Measurements from ENCODE around the gene LSS. TPM values are rescaled to one million over a fixed set of nuclear protein-coding genes. Genes with fewer than 3 reads are reported as not detected.

LSS gene
- total RNA-seq, 2 donors from 2014 or later, result 30.8 to 43.8 TPM

- no peaks in the 10 kb centered on the region for H3K9me3 Mint-ChIP-seq
- H3K36me3 Mint-ChIP-seq (ENCODE audit: low read depth), result peaks cover 31% of the 10 kb centered on the region
- H3K4me1 Mint-ChIP-seq, result no peaks in the 10 kb centered on the region
- H3K27me3 Mint-ChIP-seq, result no peaks in the 10 kb centered on the region
- ATAC-seq (replicated peaks), result no peak
- no peak overlapping the region for H3K27ac Mint-ChIP-seq
- no peak overlapping the region for H3K4me3 Mint-ChIP-seq
Observed at GRCh38 chr21:46218906-46219590, 9.5 kb downstream of the LSS start.

- H3K9me3 Mint-ChIP-seq, result no peaks in the 10 kb centered on the region
- H3K27me3 Mint-ChIP-seq, result no peaks in the 10 kb centered on the region
- H3K27ac Mint-ChIP-seq, result no peak overlapping the region
- no peaks in the 10 kb centered on the region for H3K4me1 Mint-ChIP-seq
- no peak for ATAC-seq (replicated peaks)
- H3K4me3 Mint-ChIP-seq, result no peak overlapping the region
- peaks cover 31% of the 10 kb centered on the region for H3K36me3 Mint-ChIP-seq (ENCODE audit: low read depth)
Observed at GRCh38 chr21:46217511-46218196, 10.9 kb downstream of the LSS start.

- Mint-ChIP-seq H3K36me3 (ENCODE audit: low read depth) (peaks cover 19% of the 10 kb centered on the region), H3K27ac (peak overlapping the region; percentile 60), H3K9me3 (no peaks in the 10 kb centered on the region), H3K4me3 (no peak overlapping the region), H3K27me3 (no peaks in the 10 kb centered on the region), H3K4me1 (no peaks in the 10 kb centered on the region)
- no peak for ATAC-seq (replicated peaks)
Observed at GRCh38 chr21:46216132-46216747, 12.3 kb downstream of the LSS start.

DNA sequence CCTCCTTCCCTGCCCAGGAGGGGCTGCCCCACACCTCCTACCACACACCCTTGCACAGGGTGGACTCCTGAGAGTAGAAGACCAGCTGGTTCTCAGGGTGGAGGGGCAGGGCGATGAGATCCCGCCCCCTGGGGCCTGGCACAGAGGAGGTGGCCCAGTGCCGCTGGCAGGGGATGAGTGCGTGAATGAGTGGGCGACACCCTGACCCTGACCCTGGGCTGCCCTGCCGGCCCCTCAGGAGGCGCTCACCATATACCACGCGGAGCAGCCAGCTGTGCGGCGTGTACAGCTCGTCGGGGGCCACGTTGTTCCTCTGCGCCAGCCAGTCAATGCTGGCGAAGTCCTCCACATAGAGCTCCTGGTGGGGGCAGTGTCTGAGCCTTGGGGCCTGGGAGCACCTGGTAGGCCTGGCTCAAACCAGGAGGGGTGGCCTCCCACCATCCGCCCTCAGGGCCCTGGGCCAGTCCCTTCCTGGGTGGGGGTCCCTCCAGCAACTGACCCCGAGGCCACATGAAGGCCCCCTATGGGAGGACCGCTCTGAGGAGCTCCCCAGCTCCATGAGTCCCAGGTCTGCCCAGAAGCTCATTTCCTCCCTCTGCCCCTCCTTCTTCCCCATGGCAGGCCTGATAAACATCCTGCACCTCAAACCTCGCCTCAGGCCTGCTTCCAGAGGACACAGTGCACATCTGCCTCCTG is 13.0 kb downstream of the LSS start:
- Mint-ChIP-seq H3K27ac (peak overlapping the region; percentile 60), H3K4me1 (no peaks in the 10 kb centered on the region), H3K27me3 (no peaks in the 10 kb centered on the region), H3K4me3 (no peak overlapping the region), H3K9me3 (no peaks in the 10 kb centered on the region), H3K36me3 (ENCODE audit: low read depth) (peaks cover 13% of the 10 kb centered on the region)
- no peak for ATAC-seq (replicated peaks)

GRCh38 chr21:46214478-46215340 is 13.9 kb downstream of the LSS start:
- H3K27ac Mint-ChIP-seq, result no peak overlapping the region
- no peaks in the 10 kb centered on the region for H3K4me1 Mint-ChIP-seq
- no peaks in the 10 kb centered on the region for H3K9me3 Mint-ChIP-seq
- no peaks in the 10 kb centered on the region for H3K27me3 Mint-ChIP-seq
- ATAC-seq (replicated peaks), result no peak
- peaks cover 6% of the 10 kb centered on the region for H3K36me3 Mint-ChIP-seq (ENCODE audit: low read depth)
- no peak overlapping the region for H3K4me3 Mint-ChIP-seq

- ATAC-seq (replicated peaks), result no peak
Observed at GRCh38 chr21:46213620-46214286, 14.8 kb downstream of the LSS start.

DNA sequence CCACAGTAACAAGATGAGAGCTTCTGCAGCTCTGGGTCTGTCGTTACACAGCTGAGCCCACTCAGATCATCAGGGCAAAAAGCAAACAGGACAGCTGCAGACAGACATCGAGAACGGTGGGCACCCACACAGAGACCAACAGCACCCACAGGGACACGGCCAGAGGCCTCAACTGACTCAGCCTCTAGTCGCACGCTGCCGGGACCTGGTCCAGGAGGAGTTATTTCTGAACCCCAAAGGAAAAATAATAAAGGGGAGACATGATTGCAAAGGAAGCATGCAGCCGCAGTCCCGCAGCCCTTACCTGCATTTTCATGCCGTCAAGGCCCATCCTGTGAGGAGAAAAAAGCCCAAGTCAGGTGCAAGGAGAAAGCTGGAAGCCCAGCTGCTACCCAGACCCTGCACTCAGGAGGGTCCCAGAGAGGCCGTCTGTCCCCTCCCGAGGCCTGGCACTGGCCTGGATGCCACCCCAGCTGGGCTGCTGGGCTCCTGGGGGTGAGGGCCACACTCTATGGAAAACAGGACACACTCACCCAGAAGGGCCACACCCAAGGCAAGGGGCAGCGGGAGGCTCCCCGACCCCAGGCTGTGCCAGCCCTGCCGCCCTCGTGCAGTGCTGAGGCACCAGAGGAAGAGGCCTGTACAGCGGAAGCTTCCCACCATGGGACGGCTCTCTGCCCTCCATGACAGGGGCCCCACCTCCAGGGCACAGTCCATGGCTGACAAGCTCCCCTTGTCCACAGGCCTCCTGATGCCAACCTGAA is 15.7 kb downstream of the LSS start:
- Mint-ChIP-seq H3K4me1 (no peaks in the 10 kb centered on the region), H3K36me3 (ENCODE audit: low read depth) (peaks cover 2% of the 10 kb centered on the region), H3K4me3 (no peak overlapping the region), H3K27ac (no peak overlapping the region), H3K27me3 (no peaks in the 10 kb centered on the region), H3K9me3 (no peaks in the 10 kb centered on the region)
- ATAC-seq (replicated peaks), result no peak

More at GRCh38 chr21:46213620-46214286, 14.8 kb downstream of the LSS start:
- Mint-ChIP-seq H3K4me3 (no peak overlapping the region), H3K27ac (no peak overlapping the region), H3K9me3 (no peaks in the 10 kb centered on the region), H3K36me3 (ENCODE audit: low read depth) (no peaks in the 10 kb centered on the region), H3K27me3 (no peaks in the 10 kb centered on the region), H3K4me1 (no peaks in the 10 kb centered on the region)

DNA sequence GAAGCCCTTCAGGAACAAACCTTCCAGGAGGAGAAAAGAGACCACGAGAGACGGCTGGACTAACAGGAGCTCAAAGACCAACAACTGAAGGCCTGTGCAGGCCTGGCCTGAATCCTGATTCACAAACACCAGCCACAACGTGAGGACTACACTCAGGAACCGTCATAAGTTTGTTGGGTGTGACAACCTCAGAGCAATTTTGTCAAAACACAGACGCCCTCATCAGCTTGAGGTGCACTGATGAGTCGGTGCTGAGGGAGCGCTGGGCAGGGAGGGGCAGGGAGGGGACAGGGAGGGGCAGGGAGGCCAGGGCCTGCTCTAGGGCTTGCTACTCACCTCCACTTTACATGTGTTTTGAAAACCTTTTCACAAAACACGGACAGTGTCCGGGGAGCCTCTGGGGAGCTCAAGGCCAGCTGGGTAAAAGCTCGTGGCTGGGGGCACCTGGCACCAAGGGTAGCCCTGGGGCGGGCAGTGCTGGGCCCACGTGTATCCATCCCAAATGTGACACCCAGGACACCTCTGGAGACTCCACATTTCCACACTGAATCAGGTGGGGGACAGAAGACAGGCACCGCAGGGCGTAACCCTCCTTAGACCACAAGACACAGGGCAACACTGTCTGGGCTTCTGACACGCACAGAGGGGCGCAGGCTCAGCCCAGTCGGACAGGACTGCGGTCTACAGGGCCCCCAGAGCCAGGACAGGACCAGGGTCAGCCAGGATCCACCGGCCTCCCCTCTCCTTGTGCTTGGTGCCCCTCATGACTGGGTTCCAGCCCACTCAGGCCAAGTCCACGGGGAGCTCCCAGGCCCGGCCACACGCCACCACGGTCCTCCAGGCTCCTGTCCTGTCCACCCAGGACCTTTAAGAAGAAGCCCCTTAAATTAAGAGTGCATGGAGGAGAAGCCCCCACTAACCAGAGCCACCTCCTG is 16.5 kb downstream of the LSS start:
- Mint-ChIP-seq H3K36me3 (ENCODE audit: low read depth) (peaks cover 6% of the 10 kb centered on the region), H3K4me3 (no peak overlapping the region), H3K4me1 (no peaks in the 10 kb centered on the region), H3K27ac (no peak overlapping the region), H3K9me3 (no peaks in the 10 kb centered on the region), H3K27me3 (no peaks in the 10 kb centered on the region)
- ATAC-seq (replicated peaks), result no peak

- ATAC-seq (replicated peaks), result no peak
- H3K27ac Mint-ChIP-seq, result no peak overlapping the region
- H3K36me3 Mint-ChIP-seq (ENCODE audit: low read depth), result peaks cover 6% of the 10 kb centered on the region
- H3K4me3 Mint-ChIP-seq, result no peak overlapping the region
- H3K4me1 Mint-ChIP-seq, result no peaks in the 10 kb centered on the region
- no peaks in the 10 kb centered on the region for H3K9me3 Mint-ChIP-seq
- H3K27me3 Mint-ChIP-seq, result no peaks in the 10 kb centered on the region
Observed at GRCh38 chr21:46211376-46211775, 17.2 kb downstream of the LSS start.

DNA sequence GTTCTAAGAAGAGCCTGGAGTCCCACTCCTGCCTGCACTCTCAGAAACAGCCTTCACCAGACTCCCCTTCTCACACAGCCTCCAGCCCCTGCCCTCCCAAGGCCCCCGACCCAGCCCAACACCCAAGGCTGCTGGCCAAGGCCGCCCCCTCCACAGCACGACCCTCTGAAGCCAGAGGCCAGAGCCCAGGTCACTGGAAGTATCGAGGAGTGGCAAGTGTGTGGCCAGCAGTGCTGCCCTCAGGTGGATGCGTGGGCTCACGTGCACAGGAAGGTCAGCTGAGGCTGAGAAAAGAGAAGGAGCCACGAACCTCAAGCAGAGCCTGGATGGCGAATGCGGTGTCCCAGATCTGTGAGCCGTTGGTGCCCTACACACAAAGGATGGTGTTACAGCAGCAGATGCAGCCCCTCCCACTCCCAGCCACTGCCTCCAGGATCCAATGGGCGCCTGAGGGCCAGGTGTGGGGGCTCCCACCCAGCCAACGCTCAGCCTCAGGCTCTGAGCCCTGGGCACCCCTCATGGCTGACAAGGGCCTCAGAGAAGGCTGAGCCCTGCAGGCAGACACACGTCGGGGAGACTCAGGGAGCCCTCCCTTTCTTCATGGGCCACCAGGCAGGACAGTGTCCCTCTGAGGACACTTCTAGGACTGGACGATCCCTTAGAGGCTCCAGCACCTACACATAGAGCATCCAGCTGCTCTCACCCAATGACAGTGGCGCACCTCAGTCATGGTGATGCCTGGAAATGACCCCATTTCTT is 18.0 kb downstream of the LSS start:
- Mint-ChIP-seq H3K4me1 (no peaks in the 10 kb centered on the region), H3K27me3 (no peaks in the 10 kb centered on the region), H3K4me3 (no peak overlapping the region), H3K27ac (no peak overlapping the region), H3K36me3 (ENCODE audit: low read depth) (peaks cover 8% of the 10 kb centered on the region), H3K9me3 (no peaks in the 10 kb centered on the region)
- no peak for ATAC-seq (replicated peaks)

DNA sequence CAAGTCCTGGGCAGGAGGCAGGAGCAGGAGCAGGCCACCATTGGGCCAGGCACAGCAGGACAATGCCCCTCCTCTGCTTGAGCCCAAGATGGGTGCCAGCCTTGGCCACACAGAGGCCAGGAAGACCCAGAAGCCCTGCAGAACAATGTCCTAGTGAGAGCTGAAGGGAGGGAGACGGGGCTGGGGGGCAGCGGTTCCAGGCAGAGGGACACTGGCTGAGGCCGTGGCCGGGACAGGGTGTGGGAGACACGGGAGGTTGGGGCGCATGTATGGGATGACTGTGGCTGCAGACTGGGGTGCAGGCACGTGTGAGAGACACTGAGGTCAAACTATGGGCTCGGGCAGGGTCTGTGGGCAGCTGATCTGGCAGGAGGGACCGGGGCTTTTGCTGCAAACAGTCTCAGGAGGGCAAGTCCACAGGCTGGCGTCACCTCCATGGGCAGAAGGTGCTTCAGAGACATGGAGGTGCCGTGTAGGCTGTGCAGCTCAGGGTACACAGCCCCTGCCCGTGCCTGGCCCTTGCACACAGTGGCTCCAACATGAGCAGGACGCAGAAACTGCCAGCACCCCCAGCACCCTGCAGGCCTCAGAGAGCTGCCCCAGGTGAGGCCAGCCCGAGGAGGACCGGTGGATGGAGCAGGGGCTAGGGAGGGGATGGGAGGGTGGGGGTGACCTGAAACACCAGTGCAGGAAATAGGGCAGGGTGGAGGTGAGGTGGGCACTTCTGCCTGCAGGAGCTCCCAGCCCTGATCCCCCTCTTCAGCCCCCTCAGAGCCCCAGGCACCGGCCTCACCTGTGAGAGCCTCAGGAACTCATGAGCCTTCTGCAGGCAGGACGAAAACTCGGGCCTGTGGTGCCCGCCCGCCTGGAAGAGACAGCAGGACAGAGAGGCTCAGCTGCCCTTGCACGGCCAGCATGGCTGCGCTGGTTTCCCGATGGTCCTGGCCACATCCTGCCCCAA is 19.5 kb downstream of the LSS start:
- Mint-ChIP-seq H3K27me3 (no peaks in the 10 kb centered on the region), H3K9me3 (no peaks in the 10 kb centered on the region), H3K36me3 (ENCODE audit: low read depth) (peaks cover 24% of the 10 kb centered on the region), H3K4me3 (no peak overlapping the region), H3K4me1 (no peaks in the 10 kb centered on the region), H3K27ac (no peak overlapping the region)
- no peak for ATAC-seq (replicated peaks)

Data from activated T-helper 17 cell treated with anti-CD3 and anti-CD28 coated beads, Interleukin-2, amount 50 U/mL, for 72 hours (primary cell).